Activated CD4-positive, alpha-beta T cell treated with anti-CD3 and anti-CD28 coated beads, Interleukin-2, amount 50 U/mL, for 16 hours (primary cell): ENCODE data around the gene DCC.

Source experiments
- DNase-seq: peaks from one replicate; pipeline ENCODE4 v3.0.0-alpha.2; 2020

Gene DCC

DNA sequence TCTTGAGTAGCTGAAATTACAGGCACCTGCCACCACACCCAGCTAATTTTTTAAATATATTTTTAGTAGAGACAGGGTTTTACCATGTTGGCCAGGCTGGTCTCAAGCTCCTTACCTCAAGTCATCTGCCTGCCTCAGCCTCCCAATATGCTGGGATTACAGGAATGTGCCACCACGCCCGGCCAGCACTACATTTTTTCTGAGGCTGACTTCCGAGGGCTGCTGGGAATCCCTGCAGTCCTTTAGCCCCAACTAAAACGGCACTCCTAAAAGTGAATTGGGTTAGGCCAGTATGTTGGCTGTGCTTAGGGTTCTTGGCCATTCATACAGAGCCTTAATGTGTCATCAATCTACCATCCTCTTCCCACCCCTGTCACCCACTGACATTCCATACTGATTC is 375.4 kb downstream of the DCC start:
- no peak for DNase-seq

DNA sequence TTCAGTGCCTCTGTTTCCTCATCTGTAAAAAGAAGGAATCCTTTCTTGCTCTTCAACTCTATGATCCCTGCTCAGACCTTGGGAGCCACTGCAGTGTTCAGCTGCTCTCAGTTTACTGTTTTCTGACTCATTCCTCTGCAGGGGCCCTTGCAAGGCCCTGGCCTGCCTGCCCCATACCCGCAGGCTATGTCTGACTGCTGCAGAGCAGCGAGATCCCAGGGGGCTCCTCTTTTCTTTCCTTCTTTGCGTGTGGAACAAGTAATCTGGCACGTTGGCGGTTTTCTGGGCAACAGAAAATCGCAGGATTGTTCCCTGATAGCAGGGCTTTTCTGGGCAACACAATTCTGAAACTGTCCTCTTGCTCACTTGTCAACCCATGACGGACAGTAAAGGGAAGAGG is 376.0 kb downstream of the DCC start:
- DNase-seq: no peak

- no peak for DNase-seq
These were observed 377.0 kb downstream of the DCC start for GRCh38 chr18:52716973-52717372.

DNA sequence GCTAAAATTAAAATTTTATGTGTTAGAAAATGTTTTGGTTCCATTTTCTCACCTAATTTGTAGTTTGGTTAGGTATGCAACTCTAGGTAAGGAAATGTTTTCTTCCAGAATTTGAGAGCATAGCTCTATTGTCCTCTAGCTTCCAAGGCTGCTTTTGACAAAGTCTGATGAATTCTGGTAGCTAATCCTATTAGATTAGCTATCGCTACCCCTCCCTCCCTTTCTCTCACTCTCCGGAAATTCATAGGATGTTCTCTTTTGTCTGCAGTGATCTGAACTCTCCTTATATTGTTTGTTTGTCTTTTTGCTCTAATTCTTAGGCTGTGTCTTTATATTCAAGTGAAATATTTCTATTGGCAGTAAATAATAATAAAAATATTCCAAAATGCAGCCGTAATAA is 382.9 kb downstream of the DCC start:
- DNase-seq: no peak

DNA sequence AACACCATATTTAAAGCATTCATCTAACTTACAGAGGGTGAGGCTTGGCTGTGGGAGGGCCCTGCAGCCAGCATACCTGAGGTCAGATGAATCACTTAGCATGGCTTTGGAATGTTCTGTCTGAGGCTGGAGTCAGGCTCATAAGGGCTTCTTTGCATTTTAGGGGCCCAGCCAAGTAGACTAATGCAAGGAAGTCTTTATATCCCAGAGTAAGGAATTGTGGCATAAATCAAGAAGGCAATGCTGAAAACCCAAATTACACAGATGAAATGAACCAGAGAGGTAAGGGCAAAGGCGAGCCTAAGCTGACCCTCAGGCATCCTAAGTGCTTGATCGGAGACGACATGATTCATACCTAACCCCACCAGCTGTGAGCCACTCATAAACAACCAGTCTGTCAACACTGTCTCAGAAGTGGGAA is 383.6 kb downstream of the DCC start:
- no peak for DNase-seq

DNA sequence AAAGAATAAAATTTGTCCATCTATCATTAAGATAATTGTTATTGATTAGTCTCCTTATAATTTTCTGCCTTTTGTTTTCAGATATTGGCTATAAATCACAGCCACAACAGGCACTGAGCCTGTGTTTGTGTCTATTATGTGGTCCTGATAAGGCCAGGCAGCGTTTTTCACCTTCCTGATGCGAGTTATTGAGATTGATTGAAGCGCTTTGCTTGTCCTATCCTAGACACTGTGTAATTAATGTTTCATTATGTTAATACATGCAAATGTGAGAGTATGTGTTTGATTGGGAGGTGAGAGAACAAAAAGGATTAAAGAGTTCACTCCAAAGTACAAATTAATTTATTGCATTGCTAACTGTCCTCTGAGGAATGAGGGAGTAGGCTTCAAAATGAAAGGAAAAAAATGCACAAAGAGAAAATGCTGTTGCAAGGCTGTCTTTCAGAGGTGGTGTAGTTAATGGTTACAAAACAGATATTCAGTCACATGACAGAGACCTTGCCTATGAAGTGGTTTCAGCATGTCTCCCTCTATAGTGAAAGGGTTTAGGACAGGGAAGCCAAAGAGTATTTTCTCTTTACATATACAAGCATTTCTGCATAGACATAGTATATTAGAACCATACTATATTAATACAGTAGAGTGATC is 391.1 kb downstream of the DCC start:
- DNase-seq: no peak

- DNase-seq: no peak
These were observed 398.9 kb downstream of the DCC start for GRCh38 chr18:52738946-52739345.

DNA sequence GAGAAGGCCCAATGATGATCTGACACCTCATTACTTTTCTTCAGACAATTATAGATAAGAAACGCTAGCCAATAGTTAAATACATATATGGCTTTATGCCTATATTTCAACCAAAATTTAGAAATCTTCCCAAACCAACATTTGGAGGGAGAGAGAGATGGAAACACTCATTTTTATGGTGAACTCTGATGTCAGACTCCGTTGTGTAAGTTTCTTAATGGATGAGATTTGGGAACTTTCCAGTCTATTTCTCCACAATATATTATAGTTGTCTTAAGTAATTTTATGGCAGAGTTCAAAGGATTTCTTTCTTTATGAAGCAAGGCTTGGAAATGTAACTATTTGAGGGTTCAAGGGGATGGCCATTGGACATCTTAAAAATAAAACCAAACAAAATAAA is 407.0 kb downstream of the DCC start:
- DNase-seq: no peak

GRCh38 chr18:52747869-52748268 is 407.9 kb downstream of the DCC start:
- no peak for DNase-seq

DNA sequence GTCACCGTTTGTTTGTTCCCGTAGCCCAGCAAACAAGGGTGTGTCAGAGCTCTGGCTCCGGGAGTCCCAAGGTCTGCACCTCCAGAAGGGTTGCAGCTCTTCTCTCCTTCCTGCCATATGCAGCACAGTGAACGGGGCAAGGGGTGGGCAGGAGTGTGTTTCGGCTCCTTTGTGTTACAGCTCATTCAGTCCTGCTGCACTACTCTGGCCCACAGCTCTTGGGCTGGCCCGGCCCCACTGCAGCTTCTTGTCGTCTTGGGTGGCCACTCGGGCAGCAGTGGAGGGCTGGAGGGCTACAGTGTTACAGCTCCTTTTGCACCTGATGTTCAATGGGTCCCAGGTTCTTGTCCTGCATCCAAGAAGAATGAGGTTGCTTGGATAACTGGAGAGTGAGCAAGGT is 408.3 kb downstream of the DCC start:
- no peak for DNase-seq

- DNase-seq: no peak
These were observed 409.5 kb downstream of the DCC start for GRCh38 chr18:52749542-52749941.

GRCh38 chr18:52750995-52751394 is 411.0 kb downstream of the DCC start:
- no peak for DNase-seq

DNA sequence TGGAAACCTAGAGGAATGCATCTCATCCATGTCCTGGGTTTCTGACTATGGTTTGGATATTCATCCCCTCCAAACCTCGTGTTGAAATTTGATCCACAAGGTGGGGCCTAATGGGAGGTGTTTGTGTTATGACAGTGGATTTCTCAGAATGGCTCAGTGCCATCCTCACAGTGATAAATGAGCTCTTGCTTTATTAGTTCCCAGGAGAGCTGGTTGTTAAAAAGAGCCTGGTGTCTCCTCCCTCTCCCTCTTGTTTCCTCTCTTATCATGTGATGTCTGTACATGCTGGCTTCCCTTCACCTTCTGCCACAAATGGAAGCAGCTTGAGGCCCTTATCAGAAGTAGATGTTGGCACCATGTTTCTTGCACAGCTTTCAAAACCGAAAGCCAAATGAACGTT is 424.3 kb downstream of the DCC start:
- no peak for DNase-seq

DNA sequence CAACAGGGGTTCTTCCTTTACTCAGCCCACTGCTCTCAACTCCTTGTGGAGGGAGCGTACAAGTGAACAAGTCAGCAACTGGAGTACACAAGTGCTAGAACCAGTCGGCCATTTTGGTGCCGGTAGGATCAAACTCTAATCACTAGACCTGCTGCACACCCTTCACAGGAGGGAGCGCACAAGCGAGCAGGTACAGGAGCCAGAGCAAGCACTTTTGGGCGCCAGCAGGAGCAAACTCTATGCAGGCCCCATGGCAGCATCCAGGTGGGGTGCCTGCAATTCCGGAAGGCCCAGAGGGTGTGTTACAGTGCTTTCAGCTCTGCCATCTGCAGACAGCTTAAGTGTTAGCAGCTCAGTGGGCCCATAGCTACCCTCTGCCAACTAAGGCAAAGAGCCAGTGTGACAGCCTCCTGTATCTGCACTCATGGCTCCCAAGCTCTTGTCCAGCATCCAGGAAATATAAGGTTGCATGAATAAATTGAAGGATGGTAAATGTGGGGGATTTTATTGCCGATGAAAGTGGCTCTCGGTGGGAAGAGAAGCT is 426.1 kb downstream of the DCC start:
- no peak for DNase-seq

GRCh38 chr18:52781113-52781512 is 441.1 kb downstream of the DCC start:
- DNase-seq: no peak

- DNase-seq: no peak
These were observed 451.3 kb downstream of the DCC start for GRCh38 chr18:52791321-52791720.

GRCh38 chr18:52812834-52813233 is 472.8 kb downstream of the DCC start:
- no peak for DNase-seq

DNA sequence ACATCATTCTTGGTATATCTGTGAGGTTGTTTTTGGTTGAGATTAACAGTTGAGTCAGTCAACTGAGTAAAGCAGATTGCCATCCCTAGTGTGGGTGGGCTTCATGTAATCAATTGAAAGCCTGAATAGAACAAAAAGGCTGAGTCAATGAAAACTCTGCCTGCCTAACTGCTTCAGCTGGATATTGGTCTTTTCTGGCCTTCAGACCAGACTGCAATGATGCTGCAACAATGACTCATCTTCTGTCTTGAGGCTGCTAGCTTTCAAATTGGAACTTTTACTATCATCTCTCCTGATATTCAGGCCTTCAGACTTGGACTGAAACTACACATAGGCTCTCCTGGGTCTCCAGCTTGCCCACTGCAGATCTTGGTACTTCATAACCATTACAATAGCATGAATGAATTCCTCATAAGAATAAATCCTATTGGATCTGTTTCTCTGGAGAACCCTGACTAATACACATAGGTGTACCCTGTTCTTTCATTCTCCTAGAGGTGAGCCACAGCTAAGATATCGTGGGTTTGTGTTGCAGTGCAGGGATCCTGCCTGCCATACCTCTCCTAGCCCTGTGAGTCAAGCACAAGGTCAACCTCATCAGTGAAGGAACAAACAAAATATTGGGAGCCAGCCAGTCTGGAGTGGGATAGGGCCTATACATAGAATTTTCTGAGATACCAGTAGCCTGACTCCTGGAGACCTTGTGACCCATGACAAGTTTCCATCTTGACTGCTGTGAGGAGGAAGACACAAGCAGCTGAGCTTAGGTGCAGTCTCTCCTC is 473.8 kb downstream of the DCC start:
- no peak for DNase-seq

- DNase-seq: no peak
These were observed 475.7 kb downstream of the DCC start for GRCh38 chr18:52815651-52816050.

DNA sequence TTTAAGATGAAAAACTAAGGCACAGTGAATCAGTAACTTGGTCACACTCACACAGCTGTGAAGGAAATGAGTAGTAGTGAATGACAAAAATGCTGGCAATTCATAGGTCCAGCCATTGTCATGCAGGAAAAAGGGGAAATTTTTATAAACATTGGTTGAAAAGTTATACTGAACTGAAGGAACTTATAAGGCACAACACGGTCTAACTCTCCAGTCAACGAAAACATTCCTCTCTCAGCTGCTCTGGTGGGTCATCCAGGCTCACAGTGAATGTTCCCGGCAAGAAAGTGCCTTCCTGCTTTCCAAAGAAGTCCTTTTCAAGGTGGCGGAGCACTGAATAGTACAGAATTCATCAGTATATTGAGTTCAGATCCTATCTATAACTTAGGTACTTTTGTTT is 476.1 kb downstream of the DCC start:
- DNase-seq: no peak

- no peak for DNase-seq
These were observed 482.2 kb downstream of the DCC start for GRCh38 chr18:52822160-52822559.

GRCh38 chr18:52824126-52824525 is 484.1 kb downstream of the DCC start:
- DNase-seq: no peak

DNA sequence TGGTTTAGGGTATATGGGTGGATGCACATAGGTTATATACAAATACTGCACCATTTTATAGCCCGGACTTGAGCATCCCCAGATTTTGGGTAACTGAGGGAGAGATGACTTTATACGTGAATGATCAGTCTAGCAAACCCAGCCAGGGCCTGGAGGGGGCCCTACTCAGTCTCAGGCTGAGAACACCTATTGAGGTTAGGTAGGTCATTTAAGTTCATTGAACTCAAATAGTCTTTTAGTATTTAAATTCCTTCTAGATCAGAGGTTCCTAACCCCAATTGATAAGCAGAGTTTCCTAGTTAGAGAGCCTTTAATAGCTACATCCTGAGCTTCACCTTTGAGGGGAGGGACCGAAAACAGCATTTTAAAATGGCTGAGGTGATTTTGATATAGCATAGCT is 487.0 kb downstream of the DCC start:
- DNase-seq: no peak

DNA sequence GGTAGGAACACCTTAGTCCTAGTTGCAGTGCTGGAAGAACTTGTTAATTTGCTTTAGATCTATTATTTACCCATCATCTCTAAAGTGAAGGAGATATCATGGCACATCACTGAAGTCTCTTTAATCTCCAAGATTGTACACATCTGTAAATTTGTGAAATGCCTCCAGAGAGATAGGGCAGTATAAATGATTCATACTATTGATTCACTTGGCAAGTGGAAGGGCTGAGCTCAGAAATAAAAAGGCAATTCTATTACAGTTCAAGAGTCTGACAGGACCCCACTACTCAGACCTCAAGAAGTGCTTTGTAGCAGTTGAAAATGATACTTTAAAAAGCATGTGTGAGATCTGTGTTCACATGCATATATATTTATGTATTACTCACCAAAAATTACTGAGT is 489.3 kb downstream of the DCC start:
- DNase-seq: no peak
